Neural cell (in vitro differentiated cells): Measurements from ENCODE around the gene XXYLT1. TPM values are rescaled to one million over a fixed set of nuclear protein-coding genes. Genes with fewer than 3 reads are reported as not detected.

Experiments used
- H2AFZ ChIP-seq: fragments of 200-600, 300-800 bp; sonication (generic), shearing (Covaris generic); 2 replicates; pipeline ENCODE4 v1.6.0; 2014; ENCODE audit warnings: low read depth, mild to moderate bottlenecking, antibody characterized with exemption, low read length, moderate library complexity
- H3F3A ChIP-seq: fragments of 200-600 bp; shearing (Covaris generic); 2 replicates; pipeline ENCODE4 v1.6.1; 2016; ENCODE audit warnings: mild to moderate bottlenecking, moderate library complexity, mixed read lengths, antibody characterized with exemption, low read length; ENCODE audit not compliant: insufficient read depth, poor library complexity, severe bottlenecking
- H3K27ac ChIP-seq: fragments of 200-600, 300-800 bp; sonication (generic), shearing (Covaris generic); 2 replicates; pipeline ENCODE4 v1.5.1; 2014; ENCODE audit warnings: mild to moderate bottlenecking, low read length, moderate library complexity
- H3K27me3 ChIP-seq: fragments of 300-800, 200-600 bp; sonication (generic), shearing (Covaris generic); 2 replicates; pipeline ENCODE4 v1.6.0; 2014; ENCODE audit warnings: mild to moderate bottlenecking, low read depth, low read length, moderate library complexity; ENCODE audit not compliant: insufficient read depth
- H3K36me3 ChIP-seq: fragments of 300-800, 200-600 bp; sonication (generic), shearing (Covaris generic); 2 replicates; pipeline ENCODE4 v1.5.1; 2014; ENCODE audit warnings: mild to moderate bottlenecking, antibody characterized with exemption, low read length, moderate library complexity; ENCODE audit not compliant: insufficient read depth
- H3K4me2 ChIP-seq: fragments of 300-800, 200-600 bp; sonication (generic), shearing (Covaris generic); 2 replicates; pipeline ENCODE4 v1.6.0; 2014; ENCODE audit warnings: mild to moderate bottlenecking, low read length
- H3K4me3 ChIP-seq: fragments of 300-800, 200-600 bp; sonication (generic), shearing (Covaris generic); 2 replicates; pipeline ENCODE4 v1.5.1; 2014; ENCODE audit warnings: mild to moderate bottlenecking, low read length, moderate library complexity
- H3K79me2 ChIP-seq: fragments of 200-600 bp; shearing (Covaris generic); replicated peaks from 2 replicates; pipeline ENCODE4 v1.6.0; 2014; ENCODE audit warnings: mild to moderate bottlenecking, low read length, moderate library complexity; ENCODE audit not compliant: insufficient read depth
- H3K9ac ChIP-seq: fragments of 300-800, 200-600 bp; sonication (generic), shearing (Covaris generic); 2 replicates; pipeline ENCODE4 v1.6.1; 2016; ENCODE audit warnings: mild to moderate bottlenecking, low read length, mixed read lengths
- H3K9me2 ChIP-seq: fragments of 200-600 bp; shearing (Covaris generic); 2 replicates; pipeline ENCODE4 v1.6.1; 2016; ENCODE audit warnings: mild to moderate bottlenecking, low read length, mixed read lengths; ENCODE audit not compliant: insufficient read depth
- H3K9me3 ChIP-seq: fragments of 200-600, 300-800 bp; sonication (generic), shearing (Covaris generic); 2 replicates; pipeline ENCODE4 v1.6.1; 2016; ENCODE audit warnings: mild to moderate bottlenecking, mixed run types, low read length, moderate library complexity, mixed read lengths
- H4K20me1 ChIP-seq: fragments of 200-600 bp; shearing (Covaris generic); 2 replicates; pipeline ENCODE4 v1.6.1; 2016; ENCODE audit warnings: mild to moderate bottlenecking, mixed run types; ENCODE audit not compliant: insufficient read depth
- EP300 ChIP-seq: fragments of 450-650 bp; conservative IDR thresholded peaks from 2 replicates; pipeline ENCODE4 v1.6.1; 2014; ENCODE audit warnings: antibody characterized with exemption, mild to moderate bottlenecking, moderate library complexity; ENCODE audit not compliant: poor library complexity, severe bottlenecking
- EZH2 ChIP-seq: fragments of 200-600, 300-800 bp; shearing (Covaris generic), sonication (generic); IDR thresholded peaks from 2 replicates; pipeline ENCODE4 v1.6.1; 2014; ENCODE audit warnings: antibody characterized with exemption, low read length, borderline replicate concordance, mild to moderate bottlenecking; ENCODE audit not compliant: insufficient read depth, poor library complexity, severe bottlenecking
- MXI1 ChIP-seq: fragments of 450-650 bp; conservative IDR thresholded peaks from 2 replicates; pipeline ENCODE4 v1.6.1; 2014; ENCODE audit warnings: antibody characterized with exemption, mild to moderate bottlenecking; ENCODE audit not compliant: poor library complexity, severe bottlenecking
- POLR2AphosphoS5 ChIP-seq: IDR thresholded peaks from 2 replicates; pipeline ENCODE4 v1.6.1; 2012
- RAD21 ChIP-seq: fragments of 450-650 bp; conservative IDR thresholded peaks from 2 replicates; pipeline ENCODE4 v1.6.1; 2014; ENCODE audit warnings: antibody characterized with exemption, mild to moderate bottlenecking, moderate library complexity
- SMC3 ChIP-seq: fragments of 450-650 bp; conservative IDR thresholded peaks from 2 replicates; pipeline ENCODE4 v1.6.1; 2014; ENCODE audit warnings: antibody characterized with exemption, mild to moderate bottlenecking, moderate library complexity; ENCODE audit not compliant: poor library complexity
- TAF1 ChIP-seq: IDR thresholded peaks from 2 replicates; pipeline ENCODE4 v1.6.1; 2012; ENCODE audit warnings: low read depth
- polyA plus RNA-seq: library from polyadenylated mRNA; depleted of rRNA; stranded (reverse); fragments of >200 nt; gene quantifications from 2 replicates; pipeline ENCODE4 v1.2.3, GENCODE V29; 2014
- TF ChIP-seq, protein P1 (sequence below): IDR thresholded peaks from 2 replicates; pipeline ENCODE4 v1.6.1; 2012; ENCODE audit warnings: borderline replicate concordance

XXYLT1 gene
- polyA plus RNA-seq, 1 donor from 2014 or later: 25.4 TPM

DNA sequence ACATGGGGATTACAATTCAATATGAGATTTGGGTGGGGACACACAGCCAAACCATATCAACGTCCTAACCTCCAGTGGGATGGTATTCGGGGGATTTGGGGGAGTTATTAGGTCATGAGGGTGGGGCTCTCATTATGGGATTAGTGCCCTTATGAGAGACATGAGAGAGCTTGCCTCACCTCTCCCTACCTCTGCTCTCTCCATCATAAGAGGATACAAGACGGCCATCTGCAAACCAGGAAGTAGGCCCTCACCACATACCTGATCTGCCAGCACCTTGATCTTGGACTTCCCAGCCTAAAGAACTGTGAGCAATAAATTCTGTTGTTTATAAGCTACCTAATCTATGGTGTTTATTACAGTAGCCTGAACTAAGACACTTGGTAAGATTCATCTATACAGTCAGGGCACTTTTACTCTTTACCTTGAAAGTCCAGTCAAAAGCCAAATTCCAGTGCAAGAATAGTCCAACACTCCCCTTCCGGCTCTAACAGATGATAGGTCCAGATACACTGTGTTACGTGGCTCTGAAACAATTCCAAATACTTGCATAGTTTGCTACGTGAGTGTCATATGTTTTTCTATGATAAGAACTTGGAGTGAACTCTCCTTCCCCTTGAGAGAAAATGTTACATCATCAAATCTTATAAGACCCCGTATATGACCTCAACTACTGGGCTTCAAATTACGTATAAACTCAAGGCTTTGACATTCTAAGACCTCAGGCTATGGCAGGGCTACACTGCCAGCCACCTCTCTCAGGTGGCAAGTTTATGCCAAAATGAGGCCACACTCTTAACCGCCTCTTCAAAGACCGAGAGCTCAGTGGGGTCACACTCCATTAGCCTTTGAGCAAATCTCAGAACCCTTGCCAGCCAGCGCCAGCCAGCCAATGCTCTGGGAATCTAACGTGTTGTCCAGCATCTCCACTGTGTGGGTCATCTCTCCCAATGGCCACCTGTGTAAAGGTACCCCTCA lies 129.9 kb downstream of the XXYLT1 start:
- TF ChIP-seq TAF1 (no peak), RAD21 (no peak), EP300 (no peak), SMC3 (no peak), MXI1 (no peak), POLR2AphosphoS5 (no peak)
- TF ChIP-seq, protein P1, sequence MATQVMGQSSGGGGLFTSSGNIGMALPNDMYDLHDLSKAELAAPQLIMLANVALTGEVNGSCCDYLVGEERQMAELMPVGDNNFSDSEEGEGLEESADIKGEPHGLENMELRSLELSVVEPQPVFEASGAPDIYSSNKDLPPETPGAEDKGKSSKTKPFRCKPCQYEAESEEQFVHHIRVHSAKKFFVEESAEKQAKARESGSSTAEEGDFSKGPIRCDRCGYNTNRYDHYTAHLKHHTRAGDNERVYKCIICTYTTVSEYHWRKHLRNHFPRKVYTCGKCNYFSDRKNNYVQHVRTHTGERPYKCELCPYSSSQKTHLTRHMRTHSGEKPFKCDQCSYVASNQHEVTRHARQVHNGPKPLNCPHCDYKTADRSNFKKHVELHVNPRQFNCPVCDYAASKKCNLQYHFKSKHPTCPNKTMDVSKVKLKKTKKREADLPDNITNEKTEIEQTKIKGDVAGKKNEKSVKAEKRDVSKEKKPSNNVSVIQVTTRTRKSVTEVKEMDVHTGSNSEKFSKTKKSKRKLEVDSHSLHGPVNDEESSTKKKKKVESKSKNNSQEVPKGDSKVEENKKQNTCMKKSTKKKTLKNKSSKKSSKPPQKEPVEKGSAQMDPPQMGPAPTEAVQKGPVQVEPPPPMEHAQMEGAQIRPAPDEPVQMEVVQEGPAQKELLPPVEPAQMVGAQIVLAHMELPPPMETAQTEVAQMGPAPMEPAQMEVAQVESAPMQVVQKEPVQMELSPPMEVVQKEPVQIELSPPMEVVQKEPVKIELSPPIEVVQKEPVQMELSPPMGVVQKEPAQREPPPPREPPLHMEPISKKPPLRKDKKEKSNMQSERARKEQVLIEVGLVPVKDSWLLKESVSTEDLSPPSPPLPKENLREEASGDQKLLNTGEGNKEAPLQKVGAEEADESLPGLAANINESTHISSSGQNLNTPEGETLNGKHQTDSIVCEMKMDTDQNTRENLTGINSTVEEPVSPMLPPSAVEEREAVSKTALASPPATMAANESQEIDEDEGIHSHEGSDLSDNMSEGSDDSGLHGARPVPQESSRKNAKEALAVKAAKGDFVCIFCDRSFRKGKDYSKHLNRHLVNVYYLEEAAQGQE: no peak
- H3K36me3 ChIP-seq: no peaks in the 10 kb centered on the region

GRCh38 chr3:195140410-195140809 lies 130.5 kb downstream of the XXYLT1 start:
- TF ChIP-seq RAD21 (no peak), EZH2 (no peak), POLR2AphosphoS5 (no peak)
- Histone ChIP-seq H3K79me2 (no peaks in the 10 kb centered on the region), H3K36me3 (no peaks in the 10 kb centered on the region), H3K4me2 (no peak overlapping the region), H3K9ac (no peak overlapping the region), H3F3A (no peaks in the 10 kb centered on the region), H3K27me3 (no peaks in the 10 kb centered on the region), H2AFZ (no peak overlapping the region), H3K27ac (no peak overlapping the region), H4K20me1 (no peaks in the 10 kb centered on the region), H3K4me3 (no peak overlapping the region), H3K9me2 (no peaks in the 10 kb centered on the region), H3K9me3 (no peaks in the 10 kb centered on the region)

More for the DNA sequence above, 129.9 kb downstream of the XXYLT1 start:
- H3K9me3 ChIP-seq: no peaks in the 10 kb centered on the region
- H2AFZ ChIP-seq: no peak overlapping the region
- H3K4me2 ChIP-seq: no peak overlapping the region
- H3K9me2 ChIP-seq: no peaks in the 10 kb centered on the region
- no peaks in the 10 kb centered on the region for H4K20me1 ChIP-seq
- no peaks in the 10 kb centered on the region for H3K79me2 ChIP-seq
- no peak overlapping the region for H3K4me3 ChIP-seq
- no peak overlapping the region for H3K9ac ChIP-seq
- H3F3A ChIP-seq: no peaks in the 10 kb centered on the region
- H3K27me3 ChIP-seq: no peaks in the 10 kb centered on the region
- H3K27ac ChIP-seq: no peak overlapping the region

DNA sequence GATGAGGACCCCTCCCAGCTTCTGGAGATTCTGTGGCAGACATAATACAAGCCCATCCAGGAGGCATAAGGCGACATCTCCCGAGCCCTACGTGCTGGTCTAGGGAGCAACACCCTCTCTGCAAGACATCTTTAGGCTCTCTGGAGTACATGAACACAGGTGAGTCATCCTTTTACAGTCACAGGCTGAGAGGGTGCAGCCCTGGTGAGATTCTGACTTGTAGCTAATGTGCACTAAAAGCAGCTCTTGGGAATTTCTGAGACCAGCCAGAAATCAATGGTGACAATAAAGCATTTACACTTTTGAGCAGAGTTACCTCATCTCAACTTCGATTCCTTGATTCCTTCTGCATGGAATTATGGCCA lies 131.1 kb downstream of the XXYLT1 start:
- H3K4me3 ChIP-seq: no peak overlapping the region
- no peak overlapping the region for H3K9ac ChIP-seq
- no peak for TF ChIP-seq RAD21
- no peak for TF ChIP-seq TAF1
- TF ChIP-seq, protein P1: no peak
- TF ChIP-seq POLR2AphosphoS5: no peak
- H3K27me3 ChIP-seq: no peaks in the 10 kb centered on the region
- no peaks in the 10 kb centered on the region for H3K9me2 ChIP-seq
- no peak overlapping the region for H3K27ac ChIP-seq
- H3K4me2 ChIP-seq: no peak overlapping the region
- H2AFZ ChIP-seq: no peak overlapping the region
- no peaks in the 10 kb centered on the region for H4K20me1 ChIP-seq
- no peaks in the 10 kb centered on the region for H3K36me3 ChIP-seq
- H3F3A ChIP-seq: no peaks in the 10 kb centered on the region
- no peaks in the 10 kb centered on the region for H3K79me2 ChIP-seq
- no peaks in the 10 kb centered on the region for H3K9me3 ChIP-seq
